GM04503 (cell line): Measurements from ENCODE around the gene FAM110D.

Experiments
- DNase-seq: peaks from one replicate; pipeline ENCODE4 v3.0.0-alpha.2; 2012; ENCODE audit warnings: low read depth

Gene FAM110D

GRCh38 chr1:26158908-26159742, at the start of gene FAM110D:
TSS of gene FAM110D (plus strand) at chr1:26159079. CDS start at chr1:26161292, 2,213 bp downstream.
- DNase-seq: no peak

GRCh38 chr1:26109229-26110164, 49.4 kb upstream of the FAM110D start:
- DNase-seq: no peak

GRCh38 chr1:26110731-26111529, 47.9 kb upstream of the FAM110D start:
- DNase-seq: no peak

GRCh38 chr1:26111530-26112406, 47.1 kb upstream of the FAM110D start, which contains the start of gene PDIK1L:
TSS of gene PDIK1L (plus strand) at chr1:26111824. CDS start at chr1:26114309, 2,485 bp downstream.
- DNase-seq: peak; percentile 77

GRCh38 chr1:26112407-26112775, 46.5 kb upstream of the FAM110D start:
- DNase-seq: no peak

- no peak for DNase-seq
Observed at GRCh38 chr1:26114165-26114927, 44.5 kb upstream of the FAM110D start.

- no peak for DNase-seq
Observed at GRCh38 chr1:26119892-26120608, 38.8 kb upstream of the FAM110D start.

- DNase-seq: peak; percentile 34
Observed at GRCh38 chr1:26121854-26122773, 36.8 kb upstream of the FAM110D start.

GRCh38 chr1:26122988-26123973, 35.6 kb upstream of the FAM110D start:
- DNase-seq: peak; percentile 19

GRCh38 chr1:26124418-26125331, 34.2 kb upstream of the FAM110D start:
- DNase-seq: no peak

GRCh38 chr1:26125382-26125781, 33.5 kb upstream of the FAM110D start:
- no peak for DNase-seq

GRCh38 chr1:26125946-26126320, 32.9 kb upstream of the FAM110D start:
- no peak for DNase-seq

GRCh38 chr1:26126321-26127084, 32.4 kb upstream of the FAM110D start:
- no peak for DNase-seq

GRCh38 chr1:26127235-26128163, 31.4 kb upstream of the FAM110D start:
- DNase-seq: no peak
